GM18526 (cell line): ENCODE data around the gene CFAP65.

Source experiments
- POLR2A ChIP-seq: IDR thresholded peaks from 3 replicates; pipeline ENCODE4 v1.6.1; 2011; ENCODE audit not compliant: insufficient read length; ENCODE audit errors: extremely low read depth

The CFAP65 gene

DNA sequence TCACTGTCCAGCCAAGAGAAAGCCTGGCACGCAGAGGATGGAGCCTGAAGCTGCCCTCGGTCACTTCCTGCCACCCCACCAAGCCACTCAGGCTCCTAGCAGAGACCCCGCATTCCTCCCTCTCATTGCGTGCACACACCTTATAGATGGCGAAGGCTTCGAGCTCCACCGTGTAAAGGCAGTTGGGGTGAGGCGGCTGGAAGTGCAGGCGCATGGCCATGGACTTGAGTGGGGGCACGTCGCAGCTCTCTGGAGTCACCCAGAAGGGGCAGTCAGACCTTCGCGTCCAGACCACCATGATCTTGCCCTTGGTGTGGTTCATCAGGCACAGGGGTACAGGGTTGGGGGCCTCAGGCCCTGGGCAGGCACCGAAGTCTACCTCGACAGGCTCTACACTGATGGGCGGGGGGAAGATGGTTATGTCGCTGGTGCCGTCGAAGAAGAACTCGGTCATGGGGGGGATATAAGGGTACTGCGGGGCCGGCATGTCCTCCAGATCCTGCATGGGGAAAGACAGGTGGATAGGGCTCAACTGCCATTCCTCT, 13.7 kb downstream of the CFAP65 start:
- no peak for TF ChIP-seq POLR2A

- no peak for TF ChIP-seq POLR2A
Measured at GRCh38 chr2:219026946-219027345, 14.4 kb downstream of the CFAP65 start.

GRCh38 chr2:219025637-219026585, 15.4 kb downstream of the CFAP65 start:
- no peak for TF ChIP-seq POLR2A

DNA sequence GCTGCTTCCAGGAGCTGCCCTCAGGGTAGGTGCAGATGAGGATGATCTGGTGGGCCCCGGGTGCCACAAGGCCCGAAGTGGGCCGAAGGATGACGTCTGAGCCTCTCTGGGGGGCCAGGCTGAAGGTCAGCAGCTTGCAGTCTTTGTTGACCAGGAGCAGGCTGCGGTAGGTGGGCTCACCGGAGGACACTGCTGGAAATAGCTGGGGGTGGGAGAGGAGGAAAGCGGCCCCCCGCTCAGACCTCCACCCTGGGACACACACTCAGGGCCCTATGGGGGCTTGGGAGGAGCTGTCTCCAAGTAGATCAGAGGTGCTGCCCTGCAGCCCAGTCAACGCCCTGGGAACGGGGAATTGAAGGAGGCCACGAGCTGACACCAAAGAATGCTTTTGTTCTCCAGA, 17.3 kb downstream of the CFAP65 start:
- TF ChIP-seq POLR2A = no peak

DNA sequence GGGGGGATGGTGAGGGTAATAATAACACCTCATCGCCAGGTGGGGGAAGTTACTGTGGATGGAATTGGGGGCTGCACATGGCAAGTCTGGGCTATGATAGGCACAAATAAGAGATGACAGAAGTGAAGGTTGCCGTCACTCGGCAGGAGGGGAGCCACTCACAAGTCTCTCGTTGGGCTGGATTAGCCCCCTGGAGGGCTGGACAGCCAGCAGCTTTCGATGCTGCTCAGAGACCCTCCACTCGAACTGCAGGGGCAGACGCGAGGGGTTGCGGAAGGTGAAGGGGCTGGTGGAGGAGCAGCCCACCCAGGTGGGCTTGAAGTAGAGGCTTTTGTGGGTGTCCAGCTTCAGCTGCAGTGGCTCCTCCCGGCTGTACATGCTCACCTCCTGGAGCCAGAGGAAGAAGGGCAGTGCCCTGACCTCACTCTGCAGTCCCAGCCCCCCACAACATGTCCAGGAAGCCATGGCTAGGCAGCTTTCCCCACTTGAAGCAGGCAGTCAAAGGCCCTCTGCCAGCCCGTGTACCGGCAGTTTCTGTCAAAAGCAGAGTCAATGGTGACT, 18.2 kb downstream of the CFAP65 start:
- no peak for TF ChIP-seq POLR2A

DNA sequence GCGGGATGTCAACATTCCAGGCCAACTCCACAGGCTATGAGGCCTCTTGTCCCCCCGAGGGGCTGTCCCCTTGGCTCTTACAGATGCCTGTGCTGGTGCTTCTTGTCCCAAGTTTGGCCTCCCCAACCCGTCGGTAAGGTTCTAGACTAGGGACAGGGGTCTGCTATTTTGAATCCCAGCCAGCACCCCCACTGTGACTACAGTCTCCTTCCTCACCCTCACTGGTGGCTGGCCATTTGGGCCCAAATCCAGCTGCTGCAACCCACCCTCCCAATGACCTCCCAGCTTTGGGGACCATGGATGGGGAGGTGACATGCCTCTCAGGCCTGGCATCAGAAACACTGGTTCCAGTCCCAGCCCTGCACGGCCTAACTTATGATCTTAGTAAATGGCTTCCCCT, 18.7 kb downstream of the CFAP65 start:
- TF ChIP-seq POLR2A = no peak

DNA sequence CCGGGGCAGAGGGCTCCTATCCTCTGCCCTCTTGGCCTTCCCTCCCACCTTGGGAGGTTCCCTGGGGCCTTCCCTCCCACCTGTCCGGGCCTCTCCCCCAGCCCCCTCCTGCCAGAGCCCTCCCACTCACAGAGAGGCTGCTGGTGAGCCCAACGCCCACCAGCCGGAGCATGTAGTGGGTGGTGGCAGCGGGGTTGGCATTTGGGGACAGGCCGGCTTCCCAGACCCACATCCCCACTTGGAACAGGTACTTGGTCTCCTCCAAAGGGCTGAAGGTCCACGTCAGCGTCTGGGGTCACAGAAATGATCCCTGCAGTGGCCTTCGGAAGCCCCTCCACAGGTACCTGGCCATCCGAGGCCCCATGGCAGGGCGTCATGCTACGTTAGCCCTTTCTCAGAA, 19.3 kb downstream of the CFAP65 start:
- no peak for TF ChIP-seq POLR2A

GRCh38 chr2:219021591-219021990, 19.7 kb downstream of the CFAP65 start:
- no peak for TF ChIP-seq POLR2A

DNA sequence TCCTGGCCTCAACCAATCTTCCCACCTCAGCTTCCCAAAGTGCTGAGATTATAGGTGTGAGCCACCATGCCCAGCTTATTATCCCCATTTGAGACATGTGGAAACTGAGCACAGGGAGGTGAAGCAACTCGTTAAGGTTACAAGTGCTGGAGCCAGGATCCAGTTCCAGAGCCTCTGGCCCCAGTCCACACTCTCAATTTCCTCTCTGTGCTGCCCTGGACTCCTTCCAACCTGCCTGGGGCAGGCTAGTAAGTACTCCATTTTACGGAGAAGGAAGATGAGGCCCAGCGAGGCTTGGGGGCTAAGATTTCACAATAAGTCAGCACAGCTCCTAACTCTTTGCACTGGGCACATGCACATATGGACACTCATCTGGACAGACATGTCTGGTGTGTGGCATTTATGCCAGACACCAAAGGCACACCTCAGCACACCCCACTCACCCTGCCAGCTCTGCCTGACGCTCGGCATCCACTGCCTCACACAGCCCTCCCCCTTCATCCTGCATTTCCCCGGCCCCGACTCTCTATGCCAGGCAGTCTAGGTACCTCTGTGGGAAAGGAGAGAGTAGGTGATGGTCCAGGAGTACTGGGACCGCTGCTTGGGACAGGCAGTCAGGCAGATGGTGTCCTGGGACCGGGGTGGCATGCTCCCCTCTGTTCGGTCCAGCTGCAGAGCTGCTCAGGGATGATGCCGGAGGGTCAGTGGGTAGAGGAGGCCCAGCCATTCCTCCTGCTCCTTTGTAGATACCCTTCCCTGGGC, 20.5 kb downstream of the CFAP65 start:
- TF ChIP-seq POLR2A = no peak

- TF ChIP-seq POLR2A = no peak
Measured at GRCh38 chr2:219019436-219019835, 21.9 kb downstream of the CFAP65 start.

DNA sequence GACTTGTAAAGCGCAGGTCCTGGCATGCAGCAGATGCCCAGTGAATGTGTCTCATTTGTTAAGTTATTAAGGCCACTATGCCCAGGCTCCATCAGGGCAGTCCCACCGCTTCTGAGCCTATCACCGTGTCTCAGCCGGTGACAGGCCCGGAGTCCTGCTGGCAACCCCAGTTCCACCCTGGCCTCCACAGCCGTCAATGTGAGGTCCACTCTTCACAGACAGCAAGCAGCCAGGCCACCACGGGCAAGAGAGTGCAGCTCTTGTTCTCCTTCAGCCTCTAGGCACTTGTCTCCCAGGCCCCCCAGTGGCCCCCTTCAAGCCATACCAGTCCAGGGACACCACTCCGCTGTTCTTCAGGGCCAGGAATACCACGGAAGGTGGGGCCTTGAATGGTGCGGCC, 22.6 kb downstream of the CFAP65 start:
- TF ChIP-seq POLR2A = no peak

DNA sequence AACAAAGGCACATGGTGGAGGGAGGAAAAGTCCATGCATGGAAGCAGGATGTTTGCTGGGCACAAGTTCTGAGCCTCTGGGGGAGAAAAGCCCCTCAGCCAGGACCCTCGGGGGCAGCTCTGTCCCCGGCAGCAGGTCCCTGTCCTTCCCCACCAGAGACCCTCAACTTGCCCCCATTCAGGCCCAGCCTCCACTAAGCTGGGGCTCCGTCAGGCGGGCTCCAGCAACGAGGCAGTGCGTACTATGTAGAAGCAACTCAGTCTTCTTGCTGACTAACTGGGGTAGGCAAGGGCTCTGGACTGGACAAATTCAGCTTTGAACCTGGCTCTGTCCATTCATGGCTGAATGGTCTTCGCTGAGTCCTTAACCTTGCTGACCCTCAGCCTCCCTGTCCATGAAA, 23.0 kb downstream of the CFAP65 start:
- no peak for TF ChIP-seq POLR2A

DNA sequence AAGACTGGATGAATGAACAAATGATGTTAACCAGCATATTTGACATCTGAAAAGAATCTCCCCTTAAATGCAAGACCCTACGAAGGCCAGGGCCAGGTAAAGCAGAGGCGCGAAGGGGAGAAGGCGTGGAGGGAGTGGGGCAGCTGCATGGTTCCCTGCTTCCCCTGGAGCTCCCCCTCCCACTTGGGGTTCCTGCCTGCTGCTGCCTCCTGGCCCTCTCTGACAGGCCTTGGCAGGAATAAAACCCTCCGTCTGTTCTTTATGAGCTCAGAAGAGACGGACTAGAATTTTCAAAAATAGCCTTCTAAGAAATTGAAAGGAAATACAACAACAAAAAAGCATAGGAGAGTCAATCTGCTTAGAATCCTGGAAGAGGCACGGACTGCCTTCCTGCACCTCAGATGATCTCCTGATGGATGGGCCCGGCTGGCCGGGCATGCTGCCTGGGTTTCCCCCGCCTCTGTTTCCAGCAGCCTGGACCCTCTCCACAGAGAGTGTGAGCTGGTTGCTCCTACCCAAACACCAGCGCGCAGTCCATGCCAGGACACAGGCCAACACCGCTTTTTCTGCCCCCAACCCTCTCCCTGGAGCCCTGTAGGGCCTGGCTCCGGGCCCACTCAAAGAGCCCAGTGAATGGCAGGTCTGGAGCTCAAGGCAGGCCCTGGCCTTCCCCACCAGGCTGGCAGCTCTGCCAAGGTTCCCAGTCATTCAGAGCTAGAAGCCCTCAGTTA, 23.9 kb downstream of the CFAP65 start:
- no peak for TF ChIP-seq POLR2A

DNA sequence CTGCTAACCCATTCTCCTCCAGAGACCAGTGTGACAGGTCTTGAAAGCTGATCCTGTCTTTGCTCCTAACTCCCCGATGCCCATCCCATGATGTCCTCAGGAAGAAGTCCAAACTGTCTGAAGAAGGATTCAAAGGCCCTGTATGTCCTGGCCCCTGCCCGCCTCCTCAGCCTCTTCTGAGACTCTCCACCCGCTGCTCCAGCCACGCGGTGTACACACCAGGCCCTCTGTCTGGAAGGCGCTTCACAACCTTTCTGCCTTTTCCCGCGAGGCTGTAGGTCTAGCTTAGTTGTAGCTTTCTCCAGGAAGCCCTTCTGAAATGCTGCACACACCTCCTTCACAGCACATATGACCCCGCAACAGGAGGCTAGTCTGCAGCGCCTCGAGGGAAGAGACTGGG, 24.6 kb downstream of the CFAP65 start:
- no peak for TF ChIP-seq POLR2A

GRCh38 chr2:219010873-219011272, 30.4 kb downstream of the CFAP65 start:
- no peak for TF ChIP-seq POLR2A

DNA sequence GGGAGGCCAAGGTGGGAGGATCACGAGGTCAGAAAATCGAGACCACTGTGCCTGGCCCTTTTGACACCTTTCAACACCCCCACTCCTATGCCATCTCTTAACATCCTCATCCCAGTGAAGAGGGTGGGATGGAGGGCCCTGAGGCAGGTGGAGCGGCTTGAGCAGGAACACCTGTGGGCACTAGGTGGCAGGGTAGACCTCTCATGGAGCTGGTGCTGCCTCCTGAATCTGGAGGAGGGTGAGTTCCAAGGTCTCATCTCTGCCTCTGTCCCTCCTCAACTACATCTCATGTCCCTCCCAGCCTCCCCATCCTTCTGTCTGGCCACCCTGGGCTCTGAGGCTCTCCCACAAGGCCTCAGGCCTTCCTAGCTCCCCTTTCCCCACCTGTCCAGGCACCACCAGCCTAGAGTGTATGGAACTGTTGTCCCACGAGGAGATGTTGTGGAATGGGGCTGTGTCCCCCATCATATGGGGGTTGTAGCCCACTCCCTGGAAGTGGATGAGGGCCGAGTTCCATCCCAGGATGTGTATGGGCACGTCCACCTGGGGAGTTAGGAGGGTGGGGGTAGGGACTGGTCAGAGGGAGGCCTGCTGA, 31.1 kb downstream of the CFAP65 start:
- no peak for TF ChIP-seq POLR2A
